Measurements from ENCODE around the gene IQGAP2. TPM values are rescaled to one million over a fixed set of nuclear protein-coding genes. Genes with fewer than 3 reads are reported as not detected.

IQGAP2 gene
- total and polyA plus RNA-seq, 2 donors from 2014 or later = 23.2 to 35.8 TPM

DNA sequence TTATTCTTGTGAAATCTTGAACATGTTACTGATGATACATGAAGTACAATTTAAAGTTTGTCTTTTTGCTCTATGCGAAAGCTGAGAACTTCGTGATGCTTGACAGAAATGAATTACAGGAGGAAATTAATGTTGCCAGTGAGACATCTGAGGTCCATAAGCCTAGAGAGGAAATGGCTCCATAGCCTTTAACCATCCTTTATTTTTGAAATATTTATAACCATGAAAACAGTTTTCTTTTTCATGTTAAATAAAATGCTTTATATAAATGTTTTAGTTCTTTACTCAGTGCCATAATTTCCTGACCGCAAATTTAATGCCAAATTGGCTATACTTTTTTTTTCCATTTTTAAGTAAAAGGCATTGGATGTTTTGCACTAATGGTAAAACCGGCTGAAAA lies 191.0 kb downstream of the IQGAP2 start:
- peak in 2 of 5 donors; percentile 34 to 58 for DNase-seq
- no peak for TF ChIP-seq CTCF (IDR thresholded peaks at IDR 0.05; ENCODE audit: borderline replicate concordance, extremely low read depth, insufficient read depth)
- no peak overlapping the region for H3K27ac ChIP-seq (ENCODE audit: low read depth in 2 of 2, low read length in 2 of 2)
- no peaks in the 10 kb centered on the region for H3K27me3 ChIP-seq (ENCODE audit: control insufficient read depth, insufficient read depth, low read length)
- H3K9ac ChIP-seq (ENCODE audit: low read length in 3 of 3) = no peak overlapping the region
- no peak overlapping the region for H3K4me3 ChIP-seq (ENCODE audit: low read length in 3 of 3)
- peaks cover 2 to 5% (median 4%) of the 10 kb centered on the region in 3 donors for H3K36me3 ChIP-seq (ENCODE audit: control insufficient read depth in 2 of 3, insufficient read depth in 3 of 3, low read length in 3 of 3)
- no peak for FAIRE-seq
- H3K9me3 ChIP-seq (ENCODE audit: control insufficient read depth in 2 of 3, insufficient read depth in 1 of 3, low read length in 3 of 3) = no peaks in the 10 kb centered on the region
- intact Hi-C loops (cut with DNase I) = no loop called here
- no peaks in the 10 kb centered on the region for H3K4me1 ChIP-seq (ENCODE audit: control insufficient read depth in 2 of 3, insufficient read depth in 2 of 3, low read depth in 1 of 3, low read length in 3 of 3)

DNA sequence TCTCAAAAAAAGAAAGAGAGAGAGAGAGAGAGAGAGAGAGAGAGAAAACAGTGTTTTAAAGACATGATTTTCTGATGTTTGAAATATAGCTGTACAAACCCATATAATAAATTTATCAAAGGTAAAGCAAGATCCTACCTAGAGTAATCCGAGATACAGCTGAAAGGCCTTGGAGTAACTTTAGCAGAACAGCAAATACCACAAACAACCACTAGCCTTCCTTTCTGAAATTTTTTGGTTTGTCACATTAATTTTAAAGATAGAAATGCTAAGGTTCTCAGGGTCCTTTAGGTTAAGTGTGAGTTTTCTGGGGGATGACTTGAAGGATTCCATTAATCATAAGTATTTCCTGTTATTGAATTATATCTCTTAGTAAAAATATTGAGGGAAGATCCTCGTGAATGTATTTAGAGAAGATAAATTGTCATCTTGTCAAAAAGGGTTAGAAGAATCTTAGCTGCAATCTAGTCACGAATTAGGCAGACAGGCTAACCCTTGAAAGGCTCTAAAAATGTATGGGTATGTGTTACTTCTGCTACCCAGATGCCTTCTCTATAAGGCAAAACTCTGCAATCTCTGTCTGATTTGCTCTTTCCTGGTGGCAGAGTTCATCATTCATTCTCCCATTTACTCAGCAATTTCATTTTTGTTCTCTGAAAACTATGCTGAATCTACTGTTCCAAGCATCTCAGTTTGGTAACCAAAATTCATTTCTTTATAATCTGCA lies 192.8 kb downstream of the IQGAP2 start:
- no peak for FAIRE-seq
- H3K9ac ChIP-seq (ENCODE audit: low read length in 3 of 3) = no peak overlapping the region
- H3K27me3 ChIP-seq (ENCODE audit: control insufficient read depth, insufficient read depth, low read length) = no peaks in the 10 kb centered on the region
- no peak overlapping the region for H3K27ac ChIP-seq (ENCODE audit: low read depth in 2 of 2, low read length in 2 of 2)
- intact Hi-C loops (cut with DNase I) = no loop called here
- DNase-seq = no peak
- H3K9me3 ChIP-seq (ENCODE audit: control insufficient read depth in 2 of 3, insufficient read depth in 1 of 3, low read length in 3 of 3) = no peaks in the 10 kb centered on the region
- H3K4me3 ChIP-seq (ENCODE audit: low read length in 3 of 3) = no peak overlapping the region
- no peak for TF ChIP-seq CTCF (IDR thresholded peaks at IDR 0.05; ENCODE audit: borderline replicate concordance, extremely low read depth, insufficient read depth)
- no peaks in the 10 kb centered on the region for H3K4me1 ChIP-seq (ENCODE audit: control insufficient read depth in 2 of 3, insufficient read depth in 2 of 3, low read depth in 1 of 3, low read length in 3 of 3)
- no peaks in the 10 kb centered on the region for H3K36me3 ChIP-seq (ENCODE audit: control insufficient read depth in 2 of 3, insufficient read depth in 3 of 3, low read length in 3 of 3)

DNA sequence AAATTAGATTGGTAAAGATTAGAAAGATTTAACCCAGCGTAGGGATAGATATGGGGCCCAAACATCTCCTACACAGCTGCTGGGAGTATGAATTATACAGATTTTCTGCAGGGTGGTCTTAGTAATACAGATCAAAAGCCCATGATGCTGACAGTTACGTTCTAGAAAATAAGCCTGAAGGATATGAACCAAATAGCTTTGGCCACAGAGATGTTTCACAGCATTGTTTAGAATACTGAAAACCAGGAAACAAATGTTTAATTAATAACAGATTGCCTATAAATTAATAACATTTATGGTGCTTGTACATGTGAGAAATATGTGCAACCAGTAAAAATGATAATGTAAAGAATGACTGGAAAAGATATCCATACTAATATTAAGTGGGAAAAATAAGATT lies 195.4 kb downstream of the IQGAP2 start:
- DNase-seq = no peak
- intact Hi-C loops (cut with DNase I) = no loop called here
- Histone ChIP-seq H3K36me3 (ENCODE audit: control insufficient read depth in 2 of 3, insufficient read depth in 3 of 3, low read length in 3 of 3) (no peaks in the 10 kb centered on the region), H3K27ac (ENCODE audit: low read depth in 2 of 2, low read length in 2 of 2) (no peak overlapping the region), H3K27me3 (ENCODE audit: control insufficient read depth, insufficient read depth, low read length) (no peaks in the 10 kb centered on the region), H3K9ac (ENCODE audit: low read length in 3 of 3) (no peak overlapping the region), H3K4me3 (ENCODE audit: low read length in 3 of 3) (no peak overlapping the region), H3K4me1 (ENCODE audit: control insufficient read depth in 2 of 3, insufficient read depth in 2 of 3, low read depth in 1 of 3, low read length in 3 of 3) (no peaks in the 10 kb centered on the region), H3K9me3 (ENCODE audit: control insufficient read depth in 2 of 3, insufficient read depth in 1 of 3, low read length in 3 of 3) (no peaks in the 10 kb centered on the region)
- no peak for FAIRE-seq
- TF ChIP-seq CTCF (IDR thresholded peaks at IDR 0.05; ENCODE audit: borderline replicate concordance, extremely low read depth, insufficient read depth) = no peak

DNA sequence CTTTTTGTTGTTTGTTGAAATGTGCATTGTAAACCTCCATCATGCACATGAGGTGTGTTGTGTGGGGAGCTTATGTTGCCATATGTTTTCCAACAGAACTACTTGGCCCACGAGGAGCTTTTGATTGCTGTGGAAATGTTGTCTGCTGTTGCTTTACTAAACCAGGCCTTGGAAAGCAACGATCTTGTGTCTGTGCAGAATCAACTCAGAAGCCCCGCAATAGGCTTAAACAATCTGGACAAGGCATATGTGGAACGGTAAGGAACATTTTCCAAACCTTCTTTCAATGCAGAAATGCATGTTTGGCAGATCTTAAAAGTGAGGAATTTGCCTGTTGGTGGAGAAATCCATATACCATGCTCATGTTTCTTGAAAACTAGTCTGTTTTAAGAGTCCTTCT lies 197.6 kb downstream of the IQGAP2 start:
- FAIRE-seq = no peak
- no peak for DNase-seq
- H3K4me1 ChIP-seq (ENCODE audit: control insufficient read depth in 2 of 3, insufficient read depth in 2 of 3, low read depth in 1 of 3, low read length in 3 of 3) = no peaks in the 10 kb centered on the region
- no peak overlapping the region for H3K4me3 ChIP-seq (ENCODE audit: low read length in 3 of 3)
- no peak overlapping the region for H3K9ac ChIP-seq (ENCODE audit: low read length in 3 of 3)
- H3K27me3 ChIP-seq (ENCODE audit: control insufficient read depth, insufficient read depth, low read length) = no peaks in the 10 kb centered on the region
- TF ChIP-seq CTCF (IDR thresholded peaks at IDR 0.05; ENCODE audit: borderline replicate concordance, extremely low read depth, insufficient read depth) = no peak
- H3K27ac ChIP-seq (ENCODE audit: low read depth in 2 of 2, low read length in 2 of 2) = no peak overlapping the region
- H3K9me3 ChIP-seq (ENCODE audit: control insufficient read depth in 2 of 3, insufficient read depth in 1 of 3, low read length in 3 of 3) = no peaks in the 10 kb centered on the region
- intact Hi-C loops (cut with DNase I) = no loop called here
- no peaks in the 10 kb centered on the region for H3K36me3 ChIP-seq (ENCODE audit: control insufficient read depth in 2 of 3, insufficient read depth in 3 of 3, low read length in 3 of 3)

Measured in kidney (tissue), 14 donors.